ENCODE measurements around the gene NEK9.

DNA sequence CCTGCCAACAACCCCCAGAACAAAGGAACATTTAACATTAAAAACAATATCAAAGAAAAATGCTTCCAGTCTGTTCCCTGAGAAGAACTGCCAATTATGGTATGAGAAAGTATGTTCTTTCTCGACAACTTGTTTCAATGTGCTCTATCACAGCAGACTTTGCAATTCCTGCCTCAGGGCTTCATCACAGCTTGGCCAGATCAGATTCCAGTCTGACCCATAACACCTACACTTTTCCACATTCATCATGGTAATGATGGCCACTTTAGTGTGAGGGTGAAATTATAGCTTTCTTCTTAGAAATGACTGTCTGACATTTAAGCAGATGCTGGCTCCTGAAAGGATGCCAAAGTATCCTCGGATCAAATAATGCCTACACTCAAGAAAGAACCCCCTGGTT is 17.0 kb downstream of the NEK9 start:
- TF ChIP-seq, protein P1, sequence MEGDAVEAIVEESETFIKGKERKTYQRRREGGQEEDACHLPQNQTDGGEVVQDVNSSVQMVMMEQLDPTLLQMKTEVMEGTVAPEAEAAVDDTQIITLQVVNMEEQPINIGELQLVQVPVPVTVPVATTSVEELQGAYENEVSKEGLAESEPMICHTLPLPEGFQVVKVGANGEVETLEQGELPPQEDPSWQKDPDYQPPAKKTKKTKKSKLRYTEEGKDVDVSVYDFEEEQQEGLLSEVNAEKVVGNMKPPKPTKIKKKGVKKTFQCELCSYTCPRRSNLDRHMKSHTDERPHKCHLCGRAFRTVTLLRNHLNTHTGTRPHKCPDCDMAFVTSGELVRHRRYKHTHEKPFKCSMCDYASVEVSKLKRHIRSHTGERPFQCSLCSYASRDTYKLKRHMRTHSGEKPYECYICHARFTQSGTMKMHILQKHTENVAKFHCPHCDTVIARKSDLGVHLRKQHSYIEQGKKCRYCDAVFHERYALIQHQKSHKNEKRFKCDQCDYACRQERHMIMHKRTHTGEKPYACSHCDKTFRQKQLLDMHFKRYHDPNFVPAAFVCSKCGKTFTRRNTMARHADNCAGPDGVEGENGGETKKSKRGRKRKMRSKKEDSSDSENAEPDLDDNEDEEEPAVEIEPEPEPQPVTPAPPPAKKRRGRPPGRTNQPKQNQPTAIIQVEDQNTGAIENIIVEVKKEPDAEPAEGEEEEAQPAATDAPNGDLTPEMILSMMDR (IDR thresholded peaks at IDR 0.05) = no peak
- no peak for TF ChIP-seq POLR2A (IDR thresholded peaks at IDR 0.05)
